HT-29 (cell line): ENCODE results near the gene BYSL. TPM values are rescaled to one million over a fixed set of nuclear protein-coding genes. Genes with fewer than 3 reads are reported as not detected.
"Not testable (repeated sequence)": the region's sequence is repeated elsewhere in the genome, so short reads cannot be mapped to it uniquely, and the experiment has no call there.

ENCODE experiments used
- DNase-seq: peaks from one replicate; pipeline ENCODE4 v3.0.0-alpha.2; 2015; ENCODE audit warnings: low spot score
- total RNA-seq: library from RNA; depleted of rRNA; stranded (reverse); fragments of >200 nt; shearing (Covaris generic); gene quantifications from 2 replicates; pipeline ENCODE4 v1.2.3, GENCODE V29; 2014

The BYSL gene
- total RNA-seq, 1 experiment from 2014 or later, result 53.9 TPM

DNA sequence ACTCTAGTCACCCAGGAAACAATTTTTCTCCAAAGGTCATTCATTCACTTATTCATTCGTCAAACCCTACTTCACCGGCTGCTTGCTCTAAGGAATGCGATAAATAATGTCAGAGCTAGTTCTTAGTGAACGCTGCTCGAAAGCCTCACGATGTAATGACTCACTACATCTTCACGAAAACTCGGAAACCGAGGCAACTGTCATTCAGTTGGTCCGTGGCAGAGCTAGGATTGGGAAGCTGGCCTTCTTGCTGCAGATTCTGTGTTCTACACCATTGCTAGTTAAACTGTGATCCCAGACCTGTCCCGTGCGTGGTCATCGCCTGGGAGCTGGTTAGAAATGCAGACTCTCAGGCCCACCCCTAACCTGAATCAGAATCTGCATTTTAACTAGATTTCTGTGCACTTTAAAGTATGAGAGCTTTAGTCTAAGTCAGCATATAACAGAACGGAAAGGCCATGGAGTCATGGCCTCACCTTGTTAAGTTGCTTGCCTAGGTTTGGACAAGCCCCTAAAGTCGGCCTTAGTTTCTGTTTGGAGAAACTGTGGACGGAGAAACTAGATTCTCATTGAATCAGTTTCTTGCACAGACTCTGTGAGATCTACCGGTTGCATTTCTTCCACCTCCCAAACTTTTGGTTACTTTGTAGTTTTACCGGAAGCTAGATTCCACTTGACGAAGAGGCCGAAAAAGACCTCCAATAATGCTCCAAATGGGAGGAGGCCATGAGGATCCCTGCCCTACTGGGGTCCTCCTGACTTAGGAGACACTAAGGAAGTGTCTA, 21.0 kb downstream of the BYSL start:
- no peak for DNase-seq

DNA sequence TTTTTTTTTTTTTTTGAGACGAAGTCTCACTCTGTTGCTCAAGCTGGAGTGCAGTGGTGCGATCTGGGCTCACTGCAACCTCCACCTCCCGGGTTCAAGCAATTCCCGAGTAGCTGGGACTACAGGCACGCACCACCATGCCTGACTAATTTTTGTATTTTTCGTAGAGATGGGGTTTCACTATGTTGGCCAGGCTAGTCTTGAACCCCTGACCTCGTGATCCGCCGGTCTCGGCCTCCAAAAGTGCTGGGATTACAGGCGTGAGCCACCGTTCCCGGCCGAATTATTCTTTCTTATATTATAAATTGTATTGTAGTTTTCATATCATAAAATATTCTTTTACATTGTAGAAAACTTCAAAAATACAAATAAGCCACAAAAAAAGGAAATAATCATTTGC, 21.6 kb downstream of the BYSL start:
- DNase-seq, result not testable (repeated sequence)

DNA sequence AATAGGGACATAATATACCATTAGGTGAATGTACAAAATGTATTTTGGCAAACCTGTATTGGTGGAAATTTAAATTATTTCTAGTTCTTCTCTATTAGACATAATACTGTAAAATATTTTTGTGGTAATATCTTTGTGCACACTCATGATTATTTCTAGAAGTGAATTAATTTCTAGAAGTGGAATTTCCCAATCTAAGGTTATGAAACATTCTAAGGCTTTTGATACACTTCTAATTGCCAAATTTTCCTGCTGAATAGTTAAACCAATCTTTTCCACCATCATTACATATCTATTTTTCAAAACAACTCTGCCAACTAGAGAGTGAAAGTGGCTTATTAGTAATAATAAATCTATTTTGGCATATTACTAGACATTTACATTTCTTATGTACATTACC, 22.2 kb downstream of the BYSL start:
- DNase-seq, result no peak

DNA sequence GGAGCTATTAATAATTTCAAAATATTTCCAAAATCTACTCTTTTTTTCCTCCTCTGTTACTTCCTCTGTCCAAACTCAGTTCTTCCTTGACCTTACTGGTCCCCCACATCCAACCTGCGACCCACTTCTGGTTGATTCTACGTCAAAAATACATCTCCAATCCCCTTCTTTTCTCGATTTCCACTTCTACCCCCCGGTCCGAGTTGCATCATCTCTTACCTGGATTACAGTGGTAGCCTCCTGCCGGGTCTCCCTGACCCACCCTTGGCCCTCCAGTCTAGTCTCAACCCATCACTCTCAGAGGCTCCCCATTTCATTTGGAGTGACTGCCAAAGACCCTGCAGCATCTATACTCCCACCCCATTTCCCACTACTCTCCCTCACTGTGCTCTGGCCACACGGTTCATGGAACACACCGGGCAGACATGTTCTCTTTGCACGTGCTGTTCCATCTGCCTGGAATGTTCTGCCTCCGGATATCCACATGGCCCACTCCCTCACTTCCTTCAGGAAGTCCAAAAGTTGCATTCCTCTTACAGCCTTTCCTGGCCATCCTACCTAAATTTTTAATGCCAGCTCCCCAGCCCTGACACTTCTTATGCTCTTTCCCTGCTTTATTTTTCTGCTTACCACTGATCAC, 26.4 kb downstream of the BYSL start:
- DNase-seq, result no peak

DNA sequence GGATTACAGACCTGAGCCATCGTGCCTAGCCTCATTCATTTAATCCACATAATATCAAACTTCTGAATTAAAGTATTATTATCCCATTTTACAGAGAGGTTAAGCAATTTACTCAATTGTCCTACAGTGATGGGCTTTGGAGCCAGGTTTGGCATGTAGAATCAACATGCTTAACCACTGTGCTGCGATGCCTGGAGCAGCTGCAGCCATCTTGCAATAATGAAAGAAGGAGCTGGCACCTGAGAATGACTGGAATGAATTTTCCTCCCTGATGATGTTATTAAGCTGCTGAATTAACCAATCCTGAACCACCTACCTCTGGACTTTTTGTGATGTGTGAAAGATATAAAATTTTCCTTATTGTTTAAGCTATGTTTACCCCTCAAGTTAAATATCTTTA, 33.4 kb downstream of the BYSL start:
- no peak for DNase-seq

DNA sequence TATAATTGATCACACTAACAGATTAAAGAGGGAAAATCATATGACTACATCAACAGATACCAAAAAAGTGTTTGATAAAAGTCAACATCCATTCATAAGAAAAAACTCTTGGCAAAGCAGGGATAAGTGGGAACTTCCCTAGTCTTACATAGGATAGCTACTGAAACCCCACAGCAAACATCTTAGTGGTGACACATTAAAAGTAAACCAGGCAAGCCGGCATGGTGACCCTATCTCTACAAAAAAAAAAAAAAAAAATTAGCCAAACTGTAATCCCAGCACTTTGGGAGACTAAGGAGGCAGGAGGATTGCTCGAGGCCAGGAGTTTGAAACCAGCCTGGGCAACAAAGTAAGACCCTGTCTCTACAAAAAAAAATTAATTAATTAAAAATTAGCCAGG, 34.1 kb downstream of the BYSL start:
- DNase-seq, result no peak

DNA sequence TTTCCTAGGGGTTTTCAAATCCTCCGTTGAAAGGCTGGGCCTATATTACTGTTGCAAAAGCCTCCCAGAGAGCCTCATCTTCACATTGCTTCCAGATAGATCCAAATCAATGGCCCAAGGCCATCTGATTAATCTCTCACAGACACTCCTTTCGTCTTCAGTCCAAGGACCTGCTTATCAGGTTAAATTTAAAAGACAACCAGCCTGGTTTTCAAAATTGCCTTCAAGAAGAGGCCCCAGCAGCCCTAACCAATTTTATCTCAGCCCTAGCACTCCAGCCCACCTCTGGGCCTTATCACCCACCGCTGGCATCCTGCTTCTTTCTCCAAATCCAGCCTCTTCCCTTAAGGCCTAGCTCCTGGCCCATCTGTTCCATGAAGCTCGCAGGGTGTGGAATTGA, 35.8 kb downstream of the BYSL start:
- no peak for DNase-seq

DNA sequence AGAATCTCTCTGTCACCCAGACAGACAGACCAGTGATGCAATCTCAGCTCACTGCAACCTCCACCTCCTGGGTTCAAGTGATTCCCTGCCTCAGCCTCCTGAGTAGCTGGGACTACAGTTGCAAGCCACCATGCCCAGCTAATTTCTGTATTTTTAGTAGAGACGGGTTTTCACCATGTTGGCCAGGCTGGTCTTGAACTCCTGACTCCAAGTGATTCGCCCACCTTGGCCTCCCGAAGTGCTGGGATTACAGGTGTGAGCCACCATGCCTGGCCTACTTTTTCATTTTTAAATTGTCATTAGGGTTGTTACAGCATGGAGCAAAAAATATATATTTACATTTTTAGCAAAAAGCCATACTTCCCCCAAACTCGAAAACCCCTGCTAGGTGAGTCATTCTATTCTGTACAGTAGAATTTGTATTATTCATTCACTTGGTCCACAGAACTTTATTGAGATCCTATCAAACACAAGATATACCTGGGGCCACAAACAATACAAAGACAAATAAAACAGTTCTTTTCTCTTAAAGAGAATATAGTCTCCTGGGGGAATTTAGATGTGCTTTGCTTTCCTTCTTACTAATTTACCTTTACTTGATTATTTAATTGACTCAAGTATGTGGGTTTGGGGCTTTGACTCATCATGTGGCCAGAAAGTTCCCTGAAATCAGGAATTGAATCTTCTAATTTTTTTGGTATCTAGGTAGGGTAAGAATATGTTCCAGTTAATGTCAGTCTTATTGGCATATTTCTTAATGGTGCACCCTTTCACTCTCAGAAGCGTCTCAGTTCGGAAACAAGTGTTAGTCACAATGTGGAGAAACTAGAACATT, 36.9 kb downstream of the BYSL start:
- DNase-seq, result no peak

DNA sequence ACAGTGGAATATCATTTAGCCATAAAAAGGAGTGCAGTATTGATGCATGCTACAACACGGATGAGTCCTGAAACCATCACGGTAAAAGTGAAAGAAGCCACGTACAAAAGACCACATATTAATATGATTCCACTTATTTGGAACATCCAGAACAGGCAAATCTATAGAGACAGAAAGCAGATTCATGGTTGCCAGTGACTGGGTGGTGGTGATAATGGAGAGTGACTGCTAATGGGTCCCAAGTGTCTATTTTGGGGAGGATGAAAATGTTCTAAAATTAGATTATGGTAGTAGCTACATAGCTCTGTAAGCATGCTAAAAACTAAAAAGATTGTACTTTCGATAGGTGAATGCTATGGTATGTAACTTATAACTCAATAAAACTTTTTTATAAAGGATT, 38.7 kb downstream of the BYSL start:
- DNase-seq, result no peak

DNA sequence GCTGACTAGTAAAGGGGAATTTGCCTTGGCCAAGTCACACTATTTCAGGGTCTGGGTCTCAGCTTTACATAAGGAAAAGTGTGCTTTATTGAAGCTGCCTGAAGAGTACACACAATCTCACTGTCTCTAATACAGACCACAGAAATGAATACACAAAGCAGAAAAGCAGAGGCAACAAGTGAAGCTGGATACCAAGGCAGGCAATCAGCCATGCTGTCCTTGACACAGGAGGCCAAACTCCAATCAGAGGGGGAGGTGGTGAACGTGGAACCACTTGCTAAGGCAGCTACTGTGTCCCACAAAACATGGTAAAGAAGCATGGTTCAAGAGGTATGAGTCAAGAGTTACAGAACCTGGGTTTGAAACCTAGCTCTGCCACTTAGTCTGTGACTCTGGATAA, 42.1 kb downstream of the BYSL start:
- DNase-seq, result no peak

DNA sequence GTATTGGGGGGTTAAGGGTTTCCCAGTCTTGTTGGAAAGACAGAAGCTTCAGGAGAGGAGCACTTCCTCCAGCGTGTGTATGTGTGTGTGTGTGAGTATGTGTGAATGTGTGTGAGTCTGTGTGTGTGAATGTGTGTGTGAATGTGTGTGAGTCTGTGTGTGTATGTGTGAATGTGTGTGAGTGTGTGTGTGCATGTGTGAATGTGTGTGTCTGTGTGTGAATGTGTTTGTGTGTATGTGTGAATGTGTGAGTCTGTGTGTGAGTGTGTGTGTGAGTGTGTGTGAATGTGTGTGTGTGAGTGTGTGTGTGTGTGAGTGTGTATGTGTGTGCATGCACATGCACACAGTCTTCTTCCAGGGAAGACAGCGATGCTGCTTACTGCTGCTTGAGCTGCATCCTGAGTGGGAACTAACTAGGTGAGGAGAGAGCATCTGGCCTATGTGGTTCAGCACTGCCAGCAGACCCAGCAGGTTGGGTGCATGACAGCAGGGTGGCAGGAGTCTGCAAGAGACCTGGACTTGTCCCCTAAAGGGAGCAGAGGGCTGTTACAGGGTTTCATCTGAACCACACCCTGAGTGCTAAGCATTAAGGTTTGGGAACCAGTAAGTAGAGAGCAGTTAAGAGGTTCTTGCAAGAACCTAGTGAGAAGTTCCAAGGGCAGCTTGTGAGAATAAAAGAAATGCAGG, 43.0 kb downstream of the BYSL start:
- DNase-seq, result no peak

DNA sequence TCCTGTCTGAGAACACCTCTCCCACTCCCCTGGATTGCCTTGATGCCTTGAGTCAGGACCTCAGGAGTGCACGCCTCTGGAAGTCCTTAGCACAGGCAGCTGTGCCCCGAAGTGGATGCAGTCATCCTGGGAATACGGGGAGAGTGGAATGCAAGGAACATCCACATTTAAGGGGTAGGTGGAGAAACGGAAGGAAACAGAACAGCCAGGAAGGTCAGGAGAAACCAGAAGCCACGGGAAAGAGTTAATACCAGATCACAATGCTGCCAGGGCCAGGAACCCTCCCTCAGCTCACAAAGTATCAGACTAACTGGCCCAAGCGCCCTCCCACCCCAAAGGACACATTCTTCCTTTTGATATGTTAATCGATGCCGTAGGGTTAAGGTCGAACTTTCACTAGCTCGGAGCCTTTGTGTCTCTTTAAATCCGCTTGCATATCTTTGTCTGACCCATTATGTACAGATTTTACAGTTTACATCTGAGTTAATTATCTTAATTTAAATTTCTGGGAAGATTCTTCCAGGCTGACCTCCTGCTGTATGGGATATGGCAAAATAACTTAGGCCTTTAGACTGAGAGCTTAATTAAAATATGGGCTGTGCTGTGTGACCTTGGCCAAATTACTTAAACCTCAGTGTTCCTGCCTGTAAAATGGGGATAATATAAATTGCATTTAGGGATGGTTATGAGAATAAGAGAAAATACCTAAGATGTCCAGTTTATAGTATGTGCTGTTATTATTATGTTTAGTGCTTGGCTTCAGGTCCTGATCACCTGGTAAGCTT, 44.3 kb downstream of the BYSL start:
- no peak for DNase-seq

DNA sequence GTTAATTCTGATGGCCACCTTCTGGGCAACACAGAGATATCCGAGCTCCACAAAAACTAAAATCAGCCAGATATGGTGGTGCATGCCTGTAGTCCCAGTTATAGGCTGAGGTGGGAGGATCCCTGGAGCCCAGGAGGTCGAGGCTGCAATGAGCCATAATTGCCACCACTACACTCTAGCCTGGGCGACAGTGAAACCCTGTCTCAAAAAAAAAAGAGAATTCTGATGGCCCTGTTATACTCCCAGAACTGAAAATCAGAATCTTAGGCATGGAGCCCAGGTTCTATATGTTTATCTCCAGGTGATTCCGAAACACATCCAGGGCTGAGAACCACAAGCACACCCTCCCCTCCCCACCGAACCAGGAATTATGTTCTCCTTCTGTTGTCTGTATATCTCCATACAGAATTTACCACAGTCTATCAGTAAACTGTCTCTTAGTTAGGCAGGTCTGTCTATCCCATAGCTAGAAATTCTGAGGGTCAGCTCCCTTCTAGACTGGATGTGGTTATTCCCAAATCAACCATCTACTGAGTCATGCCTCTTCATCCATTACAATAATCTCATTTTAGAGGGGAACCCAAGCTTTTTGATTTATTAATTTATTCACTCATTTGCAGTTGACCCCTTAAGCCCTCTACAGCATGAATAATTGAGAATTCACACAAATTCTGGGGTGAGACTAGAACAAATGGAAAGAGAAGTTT, 45.1 kb downstream of the BYSL start:
- DNase-seq, result no peak

DNA sequence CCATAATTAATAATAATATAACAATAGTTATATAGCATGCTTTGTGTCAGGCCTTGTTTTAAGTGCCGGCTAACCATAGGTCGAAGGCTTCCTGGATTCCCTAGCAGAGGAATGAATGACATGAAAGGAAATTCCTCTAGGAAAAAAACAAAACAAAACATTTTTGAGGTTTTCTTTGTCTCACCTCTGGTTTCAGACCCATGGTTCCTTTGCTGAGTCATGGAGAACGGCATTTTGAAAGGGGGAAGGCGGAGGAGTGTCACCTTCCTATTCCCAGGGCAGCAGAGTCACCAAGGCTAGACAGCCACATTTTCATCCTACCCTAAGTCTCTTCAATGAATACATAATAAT, 45.6 kb downstream of the BYSL start:
- DNase-seq, result peak; percentile 19

DNA sequence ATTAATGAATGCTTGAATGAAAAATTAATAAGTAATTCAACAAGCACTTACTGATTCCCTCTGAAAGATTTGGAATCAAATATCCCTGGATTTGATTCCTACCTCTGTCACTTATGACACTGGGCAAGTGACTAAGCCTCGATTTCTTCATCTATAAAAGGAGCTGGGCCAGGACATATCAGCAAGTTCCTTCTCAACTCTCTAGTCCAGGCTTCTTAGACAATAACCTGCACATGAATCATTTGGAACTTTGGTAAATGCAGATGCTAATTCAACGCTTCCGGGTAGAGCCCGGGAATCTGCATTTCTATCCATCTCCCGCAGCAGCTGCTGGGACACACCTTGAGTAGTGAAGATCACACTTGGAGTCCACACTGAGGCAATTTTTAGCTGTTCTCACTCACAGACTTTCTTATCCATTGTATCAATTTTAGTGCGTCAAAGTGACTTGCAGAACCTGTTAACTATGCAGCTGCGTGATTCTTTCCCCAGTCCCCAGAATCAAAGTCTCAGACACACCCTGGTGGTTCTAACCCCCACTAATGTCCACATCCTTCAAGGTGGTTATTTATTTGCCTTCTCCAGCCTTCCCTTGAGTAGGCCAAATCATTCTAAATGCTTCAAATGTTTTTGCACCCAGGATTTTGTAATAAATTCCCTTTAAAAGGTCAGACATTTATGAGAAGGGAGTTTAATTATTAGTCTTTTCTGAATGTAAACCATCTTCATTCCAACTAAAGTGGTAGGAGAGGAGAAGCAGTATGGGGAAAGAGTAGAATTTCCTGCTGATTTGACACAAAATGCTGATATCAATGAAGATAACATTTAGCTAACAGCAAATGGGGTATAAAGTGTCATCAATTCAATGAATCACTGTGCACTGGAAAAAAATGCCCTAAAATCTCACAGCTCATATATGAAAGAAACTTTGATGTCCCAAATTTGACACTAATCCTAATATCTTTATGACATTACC, 46.3 kb downstream of the BYSL start:
- peak; percentile 48 for DNase-seq

DNA sequence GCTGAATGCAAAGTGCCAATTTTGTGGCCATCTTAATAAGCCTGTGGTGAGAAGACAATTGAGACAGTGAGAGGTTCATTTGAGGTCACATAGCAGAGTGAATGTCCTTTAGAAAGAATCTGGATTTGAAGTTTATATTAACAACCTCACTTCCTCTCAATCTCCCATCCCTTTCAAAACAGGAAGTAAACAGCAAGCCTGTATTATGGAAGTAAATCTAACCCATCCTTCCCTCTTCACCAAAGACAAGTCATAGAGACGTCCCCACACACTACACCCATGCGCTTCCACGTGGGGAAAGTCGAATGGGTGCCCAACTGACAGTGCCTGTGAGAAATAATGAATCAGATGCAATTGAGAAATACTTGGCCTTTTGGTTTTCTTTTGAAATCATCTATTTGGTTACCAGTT, 49.1 kb downstream of the BYSL start:
- no peak for DNase-seq

DNA sequence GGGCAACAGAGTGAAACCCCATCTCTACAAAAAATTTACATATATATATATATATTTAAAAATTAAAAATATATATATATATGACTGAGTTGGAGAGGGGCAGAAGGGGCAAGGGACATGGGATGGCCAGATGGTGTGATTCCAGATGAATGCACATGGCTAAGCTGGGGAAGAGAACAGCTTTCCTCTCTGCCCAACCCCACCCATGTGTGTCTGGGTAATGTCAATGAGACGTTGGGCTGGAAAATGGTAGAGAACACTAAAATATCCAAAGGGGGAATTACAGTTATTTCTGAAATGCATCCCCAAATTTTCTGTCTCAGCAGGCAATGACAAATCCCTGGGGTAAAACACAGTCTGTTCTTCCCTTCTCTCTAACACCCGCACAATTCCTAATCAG, 51.5 kb downstream of the BYSL start:
- no peak for DNase-seq

DNA sequence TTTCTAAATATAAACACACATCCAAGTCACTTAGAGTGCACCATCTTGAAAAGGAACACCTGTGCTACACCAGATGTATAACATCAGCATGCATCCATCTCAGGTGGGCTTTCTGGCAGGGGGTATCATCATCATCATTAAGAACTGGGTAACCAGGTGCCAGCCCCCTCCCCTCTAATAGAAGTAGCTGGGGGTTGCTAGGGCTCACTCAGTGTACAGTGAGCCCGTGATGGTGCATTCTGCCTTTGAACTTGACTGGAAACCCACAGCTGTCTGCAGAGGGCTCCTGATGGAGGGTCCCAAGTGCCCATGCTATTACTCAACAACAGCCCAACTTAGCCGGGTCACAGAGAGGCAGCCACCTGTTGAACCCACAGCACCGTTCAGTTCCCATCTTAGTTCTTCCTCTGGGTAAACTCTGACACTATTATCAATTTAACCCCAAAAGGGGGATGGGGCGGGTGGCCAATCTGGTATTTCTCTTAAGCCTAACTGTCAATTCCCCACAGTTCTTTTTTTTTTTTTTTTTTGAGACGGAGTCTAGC, 53.1 kb downstream of the BYSL start:
- no peak for DNase-seq

DNA sequence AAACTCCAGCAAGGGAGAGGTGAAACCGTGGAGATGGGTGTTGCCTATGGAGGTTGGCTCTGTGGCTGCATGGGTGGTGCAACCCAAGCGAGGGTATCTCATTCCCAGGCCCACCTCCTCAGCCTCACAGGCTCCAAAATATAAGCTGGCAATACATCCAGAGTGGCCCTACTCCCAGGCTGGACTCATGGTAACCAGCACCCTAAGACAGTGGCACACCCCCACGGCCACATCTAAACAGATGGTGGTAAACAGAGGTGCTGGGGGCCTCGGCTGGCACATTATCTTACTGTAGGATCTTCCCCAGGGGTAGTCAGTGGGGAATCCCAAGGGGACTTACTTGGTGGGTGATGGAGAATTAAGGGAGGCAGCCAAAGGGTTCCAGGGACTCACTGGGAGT, 54.0 kb downstream of the BYSL start:
- no peak for DNase-seq
